GM23338 (cell line): ENCODE measurements around the gene CPXM1.

Source experiments
- EZH2 ChIP-seq: fragments of 200-600 bp; sonication (generic); IDR thresholded peaks from one replicate; pipeline ENCODE4 v1.8.0; 2017; ENCODE audit warnings: antibody characterized with exemption, mild to moderate bottlenecking, low read depth; ENCODE audit not compliant: unreplicated experiment
- TF ChIP-seq, protein P1 (sequence below), 2 experiments: fragments of 200-600 bp in 1 of 2; sonication (generic) in 1 of 2; conservative IDR thresholded peaks; 2 replicates each; pipeline versions ENCODE4 v1.5.1 to v1.6.1; 2016 to 2017; ENCODE audit warnings: antibody characterized with exemption in 2 of 2, low read depth in 2 of 2, mild to moderate bottlenecking in 2 of 2, moderate library complexity in 1 of 2

DNA sequence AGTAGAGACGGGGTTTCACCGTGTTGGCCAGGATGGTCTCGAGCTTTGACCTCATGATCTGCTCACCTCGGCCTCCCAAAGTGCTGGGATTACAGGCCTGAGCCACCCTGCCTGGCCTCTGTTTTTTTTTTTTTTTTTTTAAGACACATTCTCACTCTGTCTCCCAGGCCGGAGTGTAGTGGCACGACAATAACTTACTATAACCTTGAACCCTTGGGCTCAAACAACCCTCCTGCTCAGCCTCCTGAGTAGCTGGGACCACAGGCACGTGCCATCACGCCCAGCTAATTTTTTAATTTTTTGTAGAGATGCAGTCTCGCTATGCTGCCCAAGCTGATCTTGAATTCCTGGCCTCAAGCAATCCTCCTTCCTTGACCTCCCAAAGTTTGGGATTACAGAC is 26.6 kb downstream of the CPXM1 start:
- TF ChIP-seq, protein P1, sequence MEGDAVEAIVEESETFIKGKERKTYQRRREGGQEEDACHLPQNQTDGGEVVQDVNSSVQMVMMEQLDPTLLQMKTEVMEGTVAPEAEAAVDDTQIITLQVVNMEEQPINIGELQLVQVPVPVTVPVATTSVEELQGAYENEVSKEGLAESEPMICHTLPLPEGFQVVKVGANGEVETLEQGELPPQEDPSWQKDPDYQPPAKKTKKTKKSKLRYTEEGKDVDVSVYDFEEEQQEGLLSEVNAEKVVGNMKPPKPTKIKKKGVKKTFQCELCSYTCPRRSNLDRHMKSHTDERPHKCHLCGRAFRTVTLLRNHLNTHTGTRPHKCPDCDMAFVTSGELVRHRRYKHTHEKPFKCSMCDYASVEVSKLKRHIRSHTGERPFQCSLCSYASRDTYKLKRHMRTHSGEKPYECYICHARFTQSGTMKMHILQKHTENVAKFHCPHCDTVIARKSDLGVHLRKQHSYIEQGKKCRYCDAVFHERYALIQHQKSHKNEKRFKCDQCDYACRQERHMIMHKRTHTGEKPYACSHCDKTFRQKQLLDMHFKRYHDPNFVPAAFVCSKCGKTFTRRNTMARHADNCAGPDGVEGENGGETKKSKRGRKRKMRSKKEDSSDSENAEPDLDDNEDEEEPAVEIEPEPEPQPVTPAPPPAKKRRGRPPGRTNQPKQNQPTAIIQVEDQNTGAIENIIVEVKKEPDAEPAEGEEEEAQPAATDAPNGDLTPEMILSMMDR (conservative IDR thresholded peaks at IDR 0.05; ENCODE audit: low read depth in 2 of 2): no peak
- no peak for TF ChIP-seq EZH2
